ENCODE data around the gene BRD4.

The BRD4 gene

DNA sequence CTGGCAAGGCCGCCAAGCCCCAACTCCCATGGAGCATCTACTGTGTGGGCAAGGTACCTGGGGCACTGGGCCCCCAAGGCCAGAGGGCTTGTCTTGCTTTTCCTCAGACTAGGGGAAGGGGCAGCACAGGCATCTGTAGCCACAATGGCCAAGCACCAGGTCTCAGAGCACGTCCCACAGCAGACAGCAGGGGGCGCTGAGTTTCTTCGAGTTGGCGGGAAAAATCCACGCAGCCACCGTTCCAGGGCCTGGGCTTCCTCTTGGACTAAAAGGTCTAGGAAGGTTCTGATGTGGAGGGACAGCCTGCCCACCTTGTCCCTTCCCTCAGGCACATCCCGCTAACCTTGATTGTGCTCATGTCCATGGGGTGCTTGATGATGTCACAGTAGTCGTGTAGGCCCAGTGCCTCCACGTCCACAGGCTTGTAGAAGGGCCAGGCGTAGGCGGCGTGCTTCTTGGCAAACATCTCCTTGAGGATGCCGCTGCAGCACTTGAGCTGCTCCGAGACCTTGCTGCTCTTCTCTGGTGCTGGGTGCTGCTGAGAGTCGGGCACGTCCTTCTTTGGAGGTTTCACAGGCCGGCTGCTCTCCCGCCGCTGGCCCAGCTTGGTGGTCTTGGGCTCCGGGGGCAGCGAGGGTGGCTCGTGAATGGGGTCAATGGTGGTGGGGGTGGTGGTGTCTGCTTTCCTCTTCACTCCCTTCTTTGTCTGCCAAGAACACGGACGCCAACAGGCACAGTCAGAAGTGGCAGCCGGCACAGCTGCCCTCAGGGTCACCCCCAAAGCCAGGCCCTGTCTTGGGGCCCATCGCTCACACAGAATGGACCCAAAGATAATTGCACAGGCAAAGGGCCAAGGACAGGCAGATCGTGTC lies 68.0 kb downstream of the BRD4 start:
- peak; percentile 77 for DNase-seq

DNA sequence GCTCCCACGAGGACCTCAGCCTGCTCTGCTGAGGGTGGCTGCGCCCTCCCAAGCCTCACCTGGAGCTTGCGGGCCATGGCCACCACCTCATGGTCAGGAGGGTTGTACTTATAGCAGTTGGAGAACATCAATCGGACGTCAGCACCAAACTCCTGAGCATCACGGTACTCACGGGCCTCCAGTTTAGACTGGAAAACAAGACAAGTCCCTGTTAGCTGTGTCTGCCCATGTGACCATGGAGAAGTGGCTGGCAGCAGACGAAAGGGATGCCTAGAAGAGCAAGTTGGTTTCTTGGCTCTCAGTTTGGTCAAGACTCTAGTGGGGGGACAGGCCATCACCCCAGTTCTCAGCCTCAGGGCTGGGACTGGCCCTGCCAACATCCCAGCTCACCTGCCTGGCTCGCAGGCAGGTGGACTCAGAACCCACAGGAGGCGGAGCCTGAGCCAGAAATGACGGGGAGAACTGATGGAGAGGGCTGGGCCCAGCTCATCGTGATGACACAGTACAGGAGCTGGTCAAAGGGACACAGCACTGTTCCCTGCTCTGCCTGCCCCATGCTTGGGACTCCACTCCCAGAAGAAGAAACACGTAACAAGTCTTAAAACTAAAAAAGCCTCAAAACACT lies 68.9 kb downstream of the BRD4 start:
- DNase-seq, result no peak

DNA sequence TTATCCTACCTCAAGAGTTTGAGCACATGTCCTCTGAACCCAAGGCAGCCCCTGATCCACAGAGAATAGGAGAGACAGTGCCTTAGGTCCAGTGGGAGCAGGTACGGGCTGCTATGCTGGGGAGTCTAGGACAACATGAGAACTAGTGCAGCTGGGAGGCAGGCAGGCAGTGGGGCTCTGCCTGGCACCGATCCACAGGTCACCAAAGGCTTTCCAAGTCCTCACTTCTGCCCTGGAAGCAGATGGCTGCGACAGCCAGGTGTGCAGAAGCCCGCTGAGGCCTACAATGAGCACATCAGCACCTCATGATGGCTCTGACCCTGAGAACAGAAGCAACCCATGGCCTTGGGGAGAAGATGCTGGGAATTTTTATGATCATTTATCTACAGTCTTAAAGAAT lies 70.3 kb downstream of the BRD4 start:
- DNase-seq, result no peak

DNA sequence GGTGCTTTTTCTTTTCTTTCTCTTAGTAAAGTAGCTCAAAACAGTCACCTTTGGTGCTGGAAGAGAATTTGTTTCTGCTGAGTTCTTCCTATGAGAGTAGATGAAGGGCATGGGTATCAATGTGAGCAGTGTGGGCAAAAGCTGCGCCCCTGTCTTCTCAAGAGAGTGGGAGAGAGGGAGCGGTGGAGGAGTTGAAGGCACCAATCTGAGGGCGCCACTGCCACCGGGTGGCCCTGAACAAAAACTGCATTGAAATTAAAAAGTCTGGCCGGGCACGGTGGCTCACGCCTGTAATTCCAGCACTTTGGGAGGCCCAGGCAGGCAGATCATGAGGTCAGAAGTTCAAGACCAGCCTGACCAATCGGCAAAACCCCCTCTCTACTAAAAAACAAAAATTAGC lies 71.4 kb downstream of the BRD4 start:
- no peak for DNase-seq

DNA sequence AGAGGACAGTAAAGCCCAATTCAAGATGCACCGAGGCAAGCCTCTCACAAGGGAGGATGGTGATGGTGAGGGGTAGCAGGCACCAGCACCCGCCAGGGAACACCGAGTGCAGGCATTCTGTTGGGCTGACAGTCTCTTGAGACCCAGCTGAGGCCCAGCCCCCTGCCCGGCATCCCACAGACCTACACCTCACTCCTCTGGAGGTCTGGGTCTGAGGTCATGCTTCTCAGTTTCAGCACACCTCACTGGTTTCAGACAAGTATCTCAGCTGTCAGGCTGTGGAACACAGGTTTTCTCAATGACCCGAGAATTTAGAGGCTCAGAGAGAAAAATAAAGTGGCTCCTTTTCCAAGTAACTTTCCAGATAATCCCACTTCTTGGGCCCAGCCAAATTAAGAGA lies 72.4 kb downstream of the BRD4 start:
- no peak for DNase-seq

DNA sequence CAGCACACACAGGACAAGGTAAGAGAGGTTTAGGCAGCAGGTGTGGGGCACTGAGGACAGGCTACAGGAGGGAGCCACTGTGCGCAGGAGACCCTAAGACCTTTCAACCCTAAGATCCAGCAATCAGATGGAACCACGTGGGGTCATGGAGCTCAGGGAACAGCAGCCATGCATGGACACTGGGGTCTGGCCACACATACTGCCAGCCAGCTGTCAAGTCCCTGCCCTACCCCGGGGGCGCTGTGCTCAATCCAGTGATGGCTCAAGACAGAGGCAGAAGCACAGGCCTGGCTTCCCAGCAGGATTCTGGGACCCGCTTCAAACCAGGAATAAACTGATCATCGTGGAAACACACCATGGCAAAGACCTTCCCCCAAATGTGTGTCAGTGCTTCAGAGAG lies 74.6 kb downstream of the BRD4 start:
- no peak for DNase-seq

DNA sequence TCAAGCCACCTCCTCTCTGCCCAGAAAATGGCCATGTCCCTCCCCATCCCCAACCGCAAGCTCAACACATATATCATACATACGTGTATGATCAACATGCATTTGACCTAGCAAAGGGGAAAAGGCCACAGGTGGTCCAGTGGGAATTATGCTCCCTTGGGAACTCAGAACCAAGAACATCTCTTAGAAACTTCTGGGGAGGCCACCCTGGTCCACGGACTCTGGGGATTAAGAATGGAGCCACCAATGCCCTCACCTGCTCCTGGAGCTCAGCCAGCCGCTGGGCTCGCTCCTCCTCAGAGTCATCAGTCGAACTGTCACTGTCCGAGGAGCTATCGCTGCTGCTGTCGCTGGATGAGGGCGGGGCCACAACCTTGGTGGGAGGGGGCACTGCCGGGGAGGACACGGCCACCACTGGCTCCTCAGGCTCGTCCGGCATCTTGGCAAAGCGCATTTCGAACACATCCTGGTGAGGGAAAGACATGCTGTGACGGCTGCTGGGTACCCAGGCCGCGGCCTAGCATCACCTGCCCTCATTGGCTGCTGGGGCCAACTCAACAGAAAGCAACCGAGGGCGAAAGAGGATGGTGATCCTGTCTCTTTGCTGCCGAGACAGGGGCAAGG lies 75.5 kb downstream of the BRD4 start:
- no peak for DNase-seq

DNA sequence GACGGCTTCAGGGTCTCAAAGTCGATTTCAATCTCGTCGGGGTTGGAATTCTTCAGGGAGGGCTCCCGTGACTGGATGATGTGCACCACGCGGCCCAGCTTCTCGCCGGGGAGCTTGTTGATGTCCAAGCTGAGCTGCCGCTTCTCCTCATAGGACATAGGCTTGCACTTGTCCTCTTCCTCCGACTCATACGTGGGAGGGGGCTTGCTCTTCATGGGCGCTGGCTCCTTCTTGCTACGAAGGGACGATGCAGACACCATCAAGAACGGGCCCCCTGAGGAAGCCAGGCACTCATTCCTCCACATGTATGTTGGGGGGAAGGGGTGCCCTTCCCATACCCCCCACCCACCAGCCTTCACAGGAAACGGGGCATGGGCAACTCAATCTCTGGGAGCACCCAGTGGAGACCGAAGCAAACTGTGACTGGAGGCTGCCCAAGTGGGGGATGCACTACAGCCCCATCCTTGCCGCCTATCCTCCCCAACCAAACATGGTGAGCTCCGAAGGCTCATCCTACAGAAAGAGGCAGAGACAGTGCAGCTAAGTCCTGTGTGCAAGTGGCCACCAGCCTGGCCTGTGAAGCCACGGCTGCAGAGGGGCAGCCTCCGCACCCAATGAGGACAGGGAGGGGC lies 76.9 kb downstream of the BRD4 start:
- DNase-seq, result no peak

DNA sequence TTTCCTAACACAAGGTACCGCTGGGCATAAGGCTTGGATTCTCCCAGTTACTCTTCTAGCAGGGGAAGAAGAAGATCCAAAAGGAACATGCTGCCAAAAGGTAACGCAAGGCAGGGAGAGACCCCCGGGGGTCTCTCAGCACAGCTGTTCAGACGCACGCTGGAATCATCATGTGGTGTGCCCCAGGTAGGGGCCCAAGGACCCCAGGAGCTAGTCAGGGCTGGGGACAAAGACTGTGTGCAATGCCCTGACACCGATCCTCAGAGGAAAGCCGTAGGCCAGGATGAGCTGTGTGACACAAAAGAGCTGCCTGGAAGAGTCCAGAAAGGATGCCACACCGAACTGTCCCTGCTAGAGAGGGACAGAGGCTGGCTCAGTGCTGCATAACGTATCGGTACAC lies 77.8 kb downstream of the BRD4 start:
- no peak for DNase-seq

DNA sequence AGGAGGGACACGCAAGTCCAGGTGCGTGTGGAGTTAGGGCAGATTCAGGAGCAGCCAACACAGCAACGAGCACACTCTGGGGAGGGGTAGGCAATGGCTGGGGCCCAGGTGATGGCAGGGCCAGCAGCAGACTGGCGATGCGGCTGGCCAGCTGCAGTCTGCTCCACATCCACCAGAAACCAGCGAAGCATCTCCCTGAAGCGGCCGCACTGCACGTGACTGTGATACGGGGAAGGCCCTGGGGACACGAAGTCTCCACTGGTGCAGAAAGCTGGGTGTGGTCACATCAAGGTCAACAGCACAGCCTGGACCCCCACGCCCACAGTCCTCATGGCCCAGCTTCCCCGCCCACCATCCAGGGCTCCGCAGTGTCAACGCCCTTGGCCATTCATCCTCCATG lies 78.8 kb downstream of the BRD4 start:
- no peak for DNase-seq

DNA sequence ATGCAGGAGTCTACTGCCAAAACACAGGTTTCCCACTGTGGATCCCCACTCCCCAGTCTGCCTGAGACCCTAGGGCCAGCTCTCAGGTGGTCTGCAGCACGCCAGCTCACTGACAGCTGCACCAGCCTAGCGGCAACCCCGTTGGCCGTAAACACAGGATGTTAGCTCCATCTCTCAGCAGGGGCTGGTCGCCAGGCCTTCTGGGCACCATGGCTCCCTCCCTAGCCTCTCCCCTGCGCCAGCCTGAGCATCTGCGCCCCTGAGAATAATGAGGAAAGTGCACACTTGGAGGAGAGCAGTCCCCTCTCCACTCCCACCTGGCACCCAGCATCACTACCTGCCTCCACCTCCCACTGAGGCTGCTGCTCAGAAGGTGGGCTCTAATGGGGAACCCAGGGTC lies 79.3 kb downstream of the BRD4 start:
- DNase-seq, result no peak

DNA sequence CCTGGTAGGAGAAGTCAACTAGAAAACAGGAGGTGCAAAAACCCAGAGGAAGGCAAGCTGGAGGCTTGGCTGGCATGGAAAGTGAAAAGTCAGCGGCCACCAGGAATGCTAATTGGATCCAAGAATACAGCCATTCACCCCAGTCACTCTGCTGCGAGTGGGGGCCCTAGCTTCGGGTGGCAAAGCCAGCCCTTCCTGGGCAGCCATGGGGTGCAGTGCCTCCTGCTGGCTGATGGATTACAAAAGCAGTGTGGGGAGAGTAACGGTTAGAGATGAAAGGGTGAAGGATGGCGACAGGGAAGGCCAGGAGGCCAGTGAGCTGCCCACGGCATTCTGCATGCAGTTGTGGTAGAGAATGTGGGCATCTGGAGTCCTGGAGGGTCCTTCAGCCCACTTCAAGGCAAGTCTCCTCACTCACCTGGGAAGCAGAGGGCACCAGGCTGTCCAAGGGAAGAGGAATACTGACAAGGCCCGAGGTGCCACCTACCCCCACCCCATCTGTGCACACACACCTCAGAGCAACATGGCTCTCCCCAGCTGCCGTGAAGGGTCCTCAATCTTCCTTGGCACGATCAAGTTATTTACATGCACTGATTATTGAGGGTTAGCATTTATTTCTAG lies 79.8 kb downstream of the BRD4 start:
- no peak for DNase-seq

DNA sequence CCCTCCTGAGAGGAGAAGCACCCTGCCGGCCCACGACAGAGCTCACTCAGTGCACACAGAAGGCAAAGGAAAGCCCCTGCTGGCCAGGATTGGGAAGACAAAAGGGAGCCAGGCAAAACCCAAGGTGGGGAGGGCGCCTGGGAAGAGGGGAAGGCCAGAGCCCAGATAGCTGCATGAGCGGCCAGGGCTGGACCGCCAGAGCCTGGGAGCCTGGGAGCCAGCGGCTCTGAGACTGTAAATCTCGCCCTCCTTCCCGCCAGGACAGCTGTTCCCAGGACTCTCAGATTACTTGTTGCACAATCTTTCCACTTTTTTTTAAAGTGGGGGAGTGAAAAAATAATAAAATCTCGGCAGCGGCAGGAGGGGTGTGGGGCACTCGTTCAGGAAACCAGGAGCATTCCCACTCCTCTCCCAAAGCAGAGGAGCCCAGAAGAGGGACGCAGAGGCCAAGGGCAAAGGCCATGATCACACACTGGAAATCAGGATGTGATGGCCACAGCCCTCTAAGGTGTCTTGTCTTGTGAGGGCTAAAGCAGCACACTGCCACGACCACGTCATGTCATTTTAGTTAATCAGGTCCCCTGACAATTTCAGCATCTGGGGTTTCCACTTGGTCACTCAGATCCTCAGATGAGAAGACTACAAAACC lies 80.5 kb downstream of the BRD4 start:
- no peak for DNase-seq

DNA sequence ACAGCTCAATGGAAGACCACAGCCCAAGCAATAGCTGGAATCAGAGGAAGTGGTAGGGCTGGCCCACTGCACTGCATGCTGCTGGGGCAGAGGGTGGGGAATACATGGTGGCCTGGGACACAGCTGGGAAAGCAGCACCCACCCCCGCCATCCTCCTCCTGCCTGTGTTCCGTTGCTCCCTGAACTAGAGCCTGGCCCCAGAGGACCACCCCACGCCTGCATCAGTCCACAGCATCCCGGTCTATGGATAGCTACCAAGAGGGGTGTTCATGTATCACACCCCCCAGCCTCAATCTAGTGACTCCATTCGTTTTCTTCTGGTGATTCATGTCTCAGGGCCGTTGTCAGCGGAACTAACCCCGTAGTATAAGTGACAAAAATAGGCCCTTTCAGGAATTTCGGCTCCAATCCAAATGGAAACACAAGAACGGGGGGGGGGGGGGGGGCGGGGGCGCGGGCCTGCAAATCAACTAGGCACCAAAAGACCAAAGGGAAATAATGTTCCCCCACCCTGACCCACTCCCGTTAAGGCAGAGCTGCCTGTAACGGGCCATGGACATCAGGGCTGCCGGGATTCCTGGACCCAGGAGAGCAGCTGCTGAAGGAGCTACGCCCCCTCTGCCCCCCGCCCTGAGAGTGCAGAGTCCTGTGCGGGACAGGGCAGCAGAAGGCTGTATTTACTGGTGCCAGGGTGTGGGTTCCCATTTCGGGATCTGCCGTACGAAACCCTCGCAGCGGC lies 81.2 kb downstream of the BRD4 start:
- DNase-seq, result no peak

DNA sequence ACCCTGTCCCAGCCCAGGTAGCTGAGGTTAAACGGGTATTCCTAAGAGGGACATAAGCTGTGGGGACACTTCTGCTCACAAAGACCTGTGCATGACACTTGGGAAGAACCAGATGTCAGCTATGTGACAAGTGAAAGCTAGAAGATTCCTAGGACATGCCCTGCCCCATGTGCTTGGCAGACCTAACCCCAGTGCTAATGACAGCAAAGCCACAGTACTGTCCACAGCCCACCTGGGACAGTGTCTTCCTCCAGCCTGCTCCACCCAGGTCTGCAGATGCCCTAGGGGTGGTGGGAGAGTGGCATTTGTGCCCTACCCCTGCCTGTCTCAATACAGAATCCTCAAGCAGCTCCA lies 81.7 kb downstream of the BRD4 start:
- DNase-seq, result no peak

DNA sequence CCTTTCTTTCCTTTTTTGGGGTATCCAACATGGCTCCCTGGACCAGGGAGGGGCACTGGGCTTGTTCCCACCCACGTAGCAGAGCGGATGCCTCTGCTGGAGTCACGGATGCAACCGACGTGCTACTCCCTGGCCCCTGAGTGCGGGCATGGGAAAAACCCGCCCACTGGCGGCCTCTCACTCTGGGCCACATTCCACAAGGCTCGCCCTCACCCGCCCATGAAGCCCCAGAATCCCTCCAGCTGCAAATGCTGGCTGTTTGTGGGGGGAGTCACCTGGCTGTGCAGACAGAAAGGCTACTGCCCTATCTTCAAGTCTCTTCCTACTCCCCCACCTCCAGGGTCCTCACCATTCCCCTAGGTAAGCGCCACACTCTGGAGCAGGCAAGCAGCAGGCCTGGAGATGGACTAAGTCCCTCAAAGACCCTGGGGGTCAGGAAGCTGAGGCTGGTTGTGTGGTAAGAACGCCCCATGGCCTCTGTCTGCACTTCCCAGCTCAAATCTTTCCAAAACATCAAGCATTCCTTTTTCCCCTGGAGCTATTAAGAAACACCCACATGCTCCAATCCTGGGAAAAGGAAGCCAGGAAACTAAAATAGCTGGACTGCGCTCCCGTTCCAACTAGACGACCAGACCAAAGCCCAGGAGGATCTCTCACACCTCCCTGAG lies 82.2 kb downstream of the BRD4 start:
- DNase-seq, result no peak

DNA sequence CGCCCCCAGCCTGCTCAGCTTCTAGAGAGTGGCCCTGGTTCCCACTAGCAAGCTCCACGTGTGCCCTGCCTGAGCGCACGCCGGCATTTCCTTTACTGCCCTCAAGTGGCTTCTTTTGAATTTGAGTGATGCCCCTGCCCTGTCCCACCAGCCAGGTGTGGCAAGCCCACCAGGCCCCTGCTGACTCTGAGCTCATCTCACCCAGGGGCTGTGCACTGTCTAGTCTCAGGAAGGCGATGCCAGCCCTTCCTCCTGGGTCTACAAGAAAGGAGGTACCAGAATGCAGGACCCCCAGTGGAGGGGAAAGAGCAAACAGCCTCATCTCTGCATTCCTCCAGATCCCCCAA lies 82.8 kb downstream of the BRD4 start:
- DNase-seq, result no peak

DNA sequence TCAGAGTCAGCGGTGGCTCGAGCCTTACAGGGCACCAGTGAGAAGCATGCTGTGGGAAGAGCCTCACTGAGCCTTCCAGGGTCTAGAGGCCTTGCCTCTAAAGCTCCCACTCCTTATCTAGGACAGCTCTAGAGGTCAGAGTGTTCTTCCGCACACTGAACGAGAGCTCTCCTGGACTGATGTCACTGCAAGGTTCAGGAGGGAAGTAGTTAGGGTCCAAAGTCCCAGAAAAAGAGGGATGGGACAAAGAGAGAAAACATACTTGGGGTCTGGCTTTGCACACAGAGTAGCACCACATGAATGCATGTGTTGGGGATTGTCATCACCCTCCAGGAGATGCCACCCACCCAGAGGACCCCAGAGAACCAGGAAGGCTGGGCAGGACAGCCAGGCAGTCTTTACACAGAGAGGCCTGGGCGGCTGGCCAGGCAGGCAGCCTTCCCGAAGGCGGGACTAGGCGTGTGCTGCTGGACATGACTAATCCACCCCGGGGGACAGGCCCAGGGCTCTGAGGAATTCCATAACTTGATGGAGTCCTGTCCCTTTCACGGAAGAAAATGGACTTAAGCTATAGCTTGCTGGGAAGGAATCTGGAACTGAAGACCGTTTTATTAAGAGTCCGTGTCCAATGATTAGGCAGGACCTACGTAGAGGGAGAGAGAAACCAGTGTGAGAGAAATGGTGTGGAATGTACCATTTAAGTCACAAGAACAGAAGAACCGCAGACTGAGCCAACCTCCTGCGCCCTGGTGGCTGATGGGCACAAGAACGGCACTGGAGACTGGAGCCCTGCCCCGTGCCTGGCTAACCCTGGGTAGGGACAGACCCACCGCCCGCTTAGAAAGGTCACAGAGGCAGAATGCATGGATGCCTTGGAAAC lies 83.5 kb downstream of the BRD4 start:
- DNase-seq, result no peak

DNA sequence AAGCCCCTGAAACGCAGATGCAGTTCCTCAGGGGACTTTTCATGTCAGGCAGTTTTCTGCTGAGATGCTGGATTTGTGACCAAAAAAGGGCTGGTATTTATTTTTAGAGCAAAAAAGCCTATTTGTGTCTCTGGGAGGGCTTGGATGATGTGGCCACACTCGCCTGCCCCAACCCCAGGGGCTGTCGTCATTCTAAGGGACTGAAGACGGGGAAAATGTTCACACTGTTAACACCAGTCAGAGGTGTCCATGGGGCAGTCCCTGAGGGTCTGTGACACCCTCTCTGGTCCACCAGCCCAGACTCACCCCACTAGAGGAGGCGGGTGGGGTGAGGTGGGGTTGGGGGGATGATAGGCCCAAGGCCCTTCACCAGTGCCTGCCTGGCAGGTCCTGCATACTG lies 84.2 kb downstream of the BRD4 start:
- DNase-seq, result no peak

All from activated naive CD4-positive, alpha-beta T cell treated with anti-CD3 and anti-CD28 coated beads, Interleukin-2, amount 50 U/mL, for 16 hours (primary cell).